MCF 10A (cell line): Measurements from ENCODE around the gene HERPUD2. TPM values are rescaled to one million over a fixed set of nuclear protein-coding genes. Genes with fewer than 3 reads are reported as not detected.

ENCODE experiments used
- BruUV-seq: library from RNA; stranded (reverse); fragments of 400-500 nt; replicated peaks from 2 replicates; lab custom pipeline; 2021; lab: Mats Ljungman, UMichigan
- CTCF ChIA-PET: fragments of 300-600 bp; sonication (Branson Sonifier 250); formaldehyde crosslinking; extraction: SDS; loops from one replicate; lab custom pipeline; 2021; ENCODE audit warnings: antibody characterized with exemption, inconsistent platforms; lab: Yijun Ruan, JAX
- POLR2A ChIA-PET: fragments of 300-600, 350-650 bp; sonication (Branson Sonifier 250); formaldehyde crosslinking; extraction: SDS; loops from one replicate; lab custom pipeline; 2020; ENCODE audit warnings: antibody characterized with exemption, inconsistent platforms; lab: Yijun Ruan, JAX
- DNase-seq: peaks from one replicate; pipeline ENCODE4 v3.0.0-alpha.2; 2018; ENCODE audit not compliant: unreplicated experiment
- H3K27ac Mint-ChIP-seq: one replicate; pipeline ENCODE4 v1.8.0; 2022; ENCODE audit warnings: mild to moderate bottlenecking, low read depth, mixed read lengths; ENCODE audit not compliant: unreplicated experiment
- H3K27me3 Mint-ChIP-seq: one replicate; pipeline ENCODE4 v1.8.0; 2022; ENCODE audit warnings: mixed read lengths; ENCODE audit not compliant: insufficient read depth, unreplicated experiment
- H3K36me3 Mint-ChIP-seq: one replicate; pipeline ENCODE4 v1.8.0; 2022; ENCODE audit warnings: mild to moderate bottlenecking, moderate library complexity, mixed read lengths; ENCODE audit not compliant: insufficient read depth, unreplicated experiment
- H3K4me1 Mint-ChIP-seq: one replicate; pipeline ENCODE4 v1.8.0; 2022; ENCODE audit warnings: mixed read lengths; ENCODE audit not compliant: insufficient read depth, unreplicated experiment
- H3K4me3 Mint-ChIP-seq: one replicate; pipeline ENCODE4 v1.8.0; 2022; ENCODE audit warnings: mild to moderate bottlenecking, moderate library complexity, mixed read lengths; ENCODE audit not compliant: unreplicated experiment
- H3K9me3 Mint-ChIP-seq: one replicate; pipeline ENCODE4 v1.8.0; 2022; ENCODE audit warnings: mixed read lengths; ENCODE audit not compliant: unreplicated experiment
- CTCF ChIP-seq: fragments of 200-600 bp; IDR thresholded peaks from one replicate; pipeline ENCODE4 v1.8.0; 2022; ENCODE audit warnings: antibody characterized with exemption, mild to moderate bottlenecking; ENCODE audit not compliant: unreplicated experiment
- intact Hi-C: fragments of 100-400 bp; cut with micrococcal nuclease; formaldehyde crosslinking; loops from 2 replicates; pipeline ENCODE4 v1.14.1; 2022
- total RNA-seq: library from RNA; stranded (reverse); gene quantifications from 2 replicates; pipeline ENCODE4 v1.2.3, GENCODE V29; 2022

Gene HERPUD2
- total RNA-seq, 1 experiment from 2014 or later: 29.0 TPM

- ChIA-PET CTCF (interaction anchor here (1.2 to 1.5 kb wide), 2 partner anchors 13 to 79 kb away, joined by 4 to 7 read pairs; no protein-coding TSS in a partner anchor), POLR2A (interaction anchor here (0.6 to 0.9 kb wide), 2 partner anchors 9 to 26 kb away, joined by 3 read pairs; no protein-coding TSS in a partner anchor)
- DNase-seq: peak; percentile 47
- H3K4me1 Mint-ChIP-seq: no peaks in the 10 kb centered on the region
- no peak overlapping the region for H3K27ac Mint-ChIP-seq
- no peak overlapping the region for H3K4me3 Mint-ChIP-seq
- no peaks in the 10 kb centered on the region for H3K36me3 Mint-ChIP-seq
- H3K27me3 Mint-ChIP-seq: peaks cover 11% of the 10 kb centered on the region
- TF ChIP-seq CTCF: no peak
- peaks cover 7% of the 10 kb centered on the region for H3K9me3 Mint-ChIP-seq
- intact Hi-C loops: no loop called here
- BruUV-seq: no TSS peak
These were observed 28.1 kb upstream of the HERPUD2 start for GRCh38 chr7:35723011-35723410.

GRCh38 chr7:35722054-35722849, 27.3 kb upstream of the HERPUD2 start:
- no peak overlapping the region for H3K27ac Mint-ChIP-seq
- ChIA-PET POLR2A (interaction anchor here (0.9 kb wide), 1 partner anchor 25 kb away, joined by 3 read pairs; no protein-coding TSS in a partner anchor), CTCF (interaction anchor here (1.2 to 1.5 kb wide), 2 partner anchors 13 to 80 kb away, joined by 4 to 7 read pairs; no protein-coding TSS in a partner anchor)
- DNase-seq: no peak
- no peak overlapping the region for H3K4me3 Mint-ChIP-seq
- intact Hi-C loops: no loop called here
- peaks cover 11% of the 10 kb centered on the region for H3K27me3 Mint-ChIP-seq
- no peaks in the 10 kb centered on the region for H3K36me3 Mint-ChIP-seq
- peaks cover 7% of the 10 kb centered on the region for H3K9me3 Mint-ChIP-seq
- BruUV-seq: no TSS peak
- H3K4me1 Mint-ChIP-seq: no peaks in the 10 kb centered on the region
- TF ChIP-seq CTCF: no peak

- Mint-ChIP-seq H3K27ac (no peak overlapping the region), H3K9me3 (peaks cover 7% of the 10 kb centered on the region), H3K27me3 (peaks cover 11% of the 10 kb centered on the region), H3K36me3 (no peaks in the 10 kb centered on the region), H3K4me1 (no peaks in the 10 kb centered on the region), H3K4me3 (no peak overlapping the region)
- CTCF ChIA-PET: no interaction called here
- intact Hi-C loops: no loop called here
- no peak for DNase-seq
- POLR2A ChIA-PET: interaction anchor here (0.7 kb wide), 1 partner anchor 182 kb away, joined by 3 read pairs; no protein-coding TSS in a partner anchor
- TF ChIP-seq CTCF: no peak
- no TSS peak for BruUV-seq
These were observed 26.4 kb upstream of the HERPUD2 start for GRCh38 chr7:35721288-35721687.

GRCh38 chr7:35720849-35721248, 25.9 kb upstream of the HERPUD2 start:
- H3K4me1 Mint-ChIP-seq: no peaks in the 10 kb centered on the region
- ChIA-PET POLR2A (interaction anchor here (0.7 kb wide), 1 partner anchor 183 kb away, joined by 3 read pairs; no protein-coding TSS in a partner anchor), CTCF (interaction anchor here (0.5 kb wide), 1 partner anchor 21 kb away, joined by 4 read pairs; no protein-coding TSS in a partner anchor)
- H3K27ac Mint-ChIP-seq: no peak overlapping the region
- intact Hi-C loops: no loop called here
- peaks cover 7% of the 10 kb centered on the region for H3K9me3 Mint-ChIP-seq
- no peak for DNase-seq
- no peak for TF ChIP-seq CTCF
- H3K36me3 Mint-ChIP-seq: no peaks in the 10 kb centered on the region
- BruUV-seq: no TSS peak
- H3K27me3 Mint-ChIP-seq: peaks cover 11% of the 10 kb centered on the region
- H3K4me3 Mint-ChIP-seq: no peak overlapping the region
